MM.1S (cell line): ENCODE results near the gene IL17C.

Experiments
- DNase-seq: peaks from one replicate; pipeline ENCODE4 v3.0.0-alpha.2; 2015
- H2AFZ ChIP-seq: fragments of 300-600 bp; sonication (generic); 2 replicates; pipeline ENCODE4 v1.6.0; 2016; ENCODE audit warnings: antibody characterized with exemption, low read length
- H3F3A ChIP-seq: fragments of 300-600 bp; sonication (generic); 2 replicates; pipeline ENCODE4 v1.6.1; 2016; ENCODE audit warnings: mild to moderate bottlenecking, antibody characterized with exemption, low read length, moderate library complexity, mixed read lengths; ENCODE audit not compliant: insufficient read depth
- H3K27ac ChIP-seq: fragments of 300-600 bp; sonication (generic); 2 replicates; pipeline ENCODE4 v1.5.1; 2016; ENCODE audit warnings: mild to moderate bottlenecking, low read length
- H3K27me3 ChIP-seq: fragments of 300-600 bp; sonication (generic); replicated peaks from 2 replicates; pipeline ENCODE4 v1.6.0; 2016; ENCODE audit warnings: low read length; ENCODE audit not compliant: insufficient read depth
- H3K36me3 ChIP-seq: fragments of 300-600 bp; sonication (generic); replicated peaks from 2 replicates; pipeline ENCODE4 v1.6.1; 2016; ENCODE audit warnings: mild to moderate bottlenecking, low read length, mixed read lengths; ENCODE audit not compliant: insufficient read depth
- H3K4me1 ChIP-seq: fragments of 300-600 bp; sonication (generic); 2 replicates; pipeline ENCODE4 v1.6.1; 2016; ENCODE audit warnings: low read length, mixed read lengths
- H3K4me2 ChIP-seq: fragments of 300-600 bp; sonication (generic); 2 replicates; pipeline ENCODE4 v1.6.0; 2016; ENCODE audit warnings: low read depth, low read length
- H3K4me3 ChIP-seq: fragments of 300-600 bp; sonication (generic); 2 replicates; pipeline ENCODE4 v1.5.1; 2016; ENCODE audit warnings: low read length, mixed read lengths
- H3K79me2 ChIP-seq: fragments of 300-600 bp; sonication (generic); 2 replicates; pipeline ENCODE4 v1.6.1; 2016; ENCODE audit warnings: mixed run types, low read length, mixed read lengths
- H3K9ac ChIP-seq: fragments of 300-600 bp; sonication (generic); 2 replicates; pipeline ENCODE4 v1.6.1; 2016; ENCODE audit warnings: low read length, mixed read lengths
- H3K9me2 ChIP-seq: fragments of 300-600 bp; sonication (generic); replicated peaks from 2 replicates; pipeline ENCODE4 v1.6.1; 2016; ENCODE audit warnings: mild to moderate bottlenecking, low read length, mixed read lengths; ENCODE audit not compliant: insufficient read depth
- H3K9me3 ChIP-seq: fragments of 300-600 bp; sonication (generic); replicated peaks from 2 replicates; pipeline ENCODE4 v1.6.1; 2016; ENCODE audit warnings: mild to moderate bottlenecking, low read length, mixed read lengths; ENCODE audit not compliant: insufficient read depth
- H4K20me1 ChIP-seq: fragments of 300-600 bp; sonication (generic); 2 replicates; pipeline ENCODE4 v1.6.1; 2016; ENCODE audit warnings: mild to moderate bottlenecking, low read length, moderate library complexity, mixed read lengths; ENCODE audit not compliant: insufficient read depth
- CTCF ChIP-seq: fragments of 300-600 bp; sonication (generic); IDR thresholded peaks from 2 replicates; pipeline ENCODE4 v1.5.1; 2016; ENCODE audit warnings: antibody characterized with exemption, low read length, mixed read lengths
- EZH2 ChIP-seq: fragments of 300-600 bp; sonication (generic); optimal IDR thresholded peaks from 2 replicates; pipeline ENCODE3; 2017; ENCODE audit warnings: low read depth, mild to moderate bottlenecking, antibody characterized with exemption, low read length, mixed read lengths
- EZH2phosphoT487 ChIP-seq: fragments of 300-600 bp; sonication (generic); IDR thresholded peaks from 2 replicates; pipeline ENCODE4 v1.6.1; 2018; ENCODE audit warnings: antibody characterized with exemption, low read length

The IL17C gene

GRCh38 chr16:88622866-88623265 is 15.5 kb upstream of the IL17C start:
- no peak for TF ChIP-seq EZH2phosphoT487
- no peak for TF ChIP-seq CTCF
- TF ChIP-seq EZH2, result no peak
- 0 out of 2 replicates have a peak, but pooled peaks cover 6% of the 10 kb centered on the region for H3K79me2 ChIP-seq
- H3K27me3 ChIP-seq, result no peaks in the 10 kb centered on the region
- H3K27ac ChIP-seq, result no peak overlapping the region
- no peaks in the 10 kb centered on the region for H3K9me3 ChIP-seq
- no peak overlapping the region for H3K4me3 ChIP-seq
- H3F3A ChIP-seq, result no peaks in the 10 kb centered on the region
- H2AFZ ChIP-seq, result no peak overlapping the region
- H3K9me2 ChIP-seq, result no peaks in the 10 kb centered on the region
- no peak overlapping the region for H3K4me2 ChIP-seq
- no peaks in the 10 kb centered on the region for H4K20me1 ChIP-seq
- H3K36me3 ChIP-seq, result no peaks in the 10 kb centered on the region
- no peak overlapping the region for H3K9ac ChIP-seq
- DNase-seq, result no peak
- H3K4me1 ChIP-seq, result no peaks in the 10 kb centered on the region

GRCh38 chr16:88623858-88624257 is 14.5 kb upstream of the IL17C start:
- H3K9me3 ChIP-seq, result no peaks in the 10 kb centered on the region
- no peaks in the 10 kb centered on the region for H3F3A ChIP-seq
- TF ChIP-seq CTCF (no peak), EZH2 (no peak), EZH2phosphoT487 (no peak)
- no peaks in the 10 kb centered on the region for H3K4me1 ChIP-seq
- no peaks in the 10 kb centered on the region for H4K20me1 ChIP-seq
- H2AFZ ChIP-seq, result no peak overlapping the region
- no peak overlapping the region for H3K9ac ChIP-seq
- no peak for DNase-seq
- no peak overlapping the region for H3K4me2 ChIP-seq
- no peaks in the 10 kb centered on the region for H3K36me3 ChIP-seq
- no peaks in the 10 kb centered on the region for H3K9me2 ChIP-seq
- H3K27me3 ChIP-seq, result no peaks in the 10 kb centered on the region
- no peak overlapping the region for H3K4me3 ChIP-seq
- no peaks in the 10 kb centered on the region for H3K79me2 ChIP-seq
- no peak overlapping the region for H3K27ac ChIP-seq

GRCh38 chr16:88624481-88624880 is 13.9 kb upstream of the IL17C start:
- Histone ChIP-seq H3K9ac (no peak overlapping the region), H3K4me3 (no peak overlapping the region), H3K9me3 (no peaks in the 10 kb centered on the region), H3K79me2 (no peaks in the 10 kb centered on the region), H4K20me1 (no peaks in the 10 kb centered on the region), H3K27ac (no peak overlapping the region), H3K36me3 (no peaks in the 10 kb centered on the region), H2AFZ (no peak overlapping the region), H3F3A (no peaks in the 10 kb centered on the region), H3K9me2 (no peaks in the 10 kb centered on the region), H3K27me3 (no peaks in the 10 kb centered on the region), H3K4me1 (no peaks in the 10 kb centered on the region), H3K4me2 (no peak overlapping the region)
- TF ChIP-seq EZH2 (no peak), EZH2phosphoT487 (no peak), CTCF (no peak)
- no peak for DNase-seq
